PC-3 (cell line): Measurements from ENCODE around the gene NR1D2. TPM values are rescaled to one million over a fixed set of nuclear protein-coding genes. Genes with fewer than 3 reads are reported as not detected.

Experiments used
- ATAC-seq: fragments of 200-7000 bp; cut with Tn5 transposase; 2 replicates; pipeline ENCODE4 v1.9.1; 2020; ENCODE audit warnings: mild to moderate bottlenecking, moderate library complexity
- BruUV-seq: library from RNA; stranded (reverse); fragments of 400-500 nt; replicated peaks from 2 replicates; lab custom pipeline; 2021; lab: Mats Ljungman, UMichigan
- CTCF ChIA-PET: fragments of 300-600 bp; sonication (Branson Sonifier 250); formaldehyde crosslinking; loops from one replicate; lab custom pipeline; 2022; ENCODE audit warnings: antibody characterized with exemption; lab: Charles Lee
- POLR2A ChIA-PET: fragments of 300-600 bp; sonication (Branson Sonifier 250); formaldehyde crosslinking; loops from one replicate; lab custom pipeline; 2022; ENCODE audit warnings: antibody characterized with exemption; ENCODE audit not compliant: unreplicated experiment; lab: Charles Lee
- DNase-seq: peaks from one replicate; pipeline ENCODE4 v3.0.0-alpha.2; 2015
- H2AFZ ChIP-seq: fragments of 300-600 bp; sonication (generic); 2 replicates; pipeline ENCODE4 v1.6.0; 2016; ENCODE audit warnings: antibody characterized with exemption, low read length
- H3F3A ChIP-seq: fragments of 300-600 bp; sonication (generic); one replicate; pipeline ENCODE4 v1.6.0; 2017; ENCODE audit warnings: antibody characterized with exemption, low read length, control low read depth, mild to moderate bottlenecking; ENCODE audit not compliant: unreplicated experiment
- H3K27ac ChIP-seq: fragments of 300-600 bp; sonication (generic); 2 replicates; pipeline ENCODE4 v1.5.1; 2016; ENCODE audit warnings: mild to moderate bottlenecking, low read length
- H3K27me3 ChIP-seq: fragments of 300-600 bp; sonication (generic); 2 replicates; pipeline ENCODE4 v1.6.1; 2016; ENCODE audit warnings: low read length, mixed read lengths
- H3K36me3 ChIP-seq: fragments of 300-600 bp; sonication (generic); 2 replicates; pipeline ENCODE4 v1.6.1; 2016; ENCODE audit warnings: low read depth, mixed run types, low read length, mixed read lengths
- H3K4me1 ChIP-seq: fragments of 300-600 bp; sonication (generic); 2 replicates; pipeline ENCODE4 v1.5.1; 2016; ENCODE audit warnings: low read length; ENCODE audit not compliant: insufficient read depth
- H3K4me2 ChIP-seq: fragments of 300-600 bp; sonication (generic); 2 replicates; pipeline ENCODE4 v1.6.0; 2016; ENCODE audit warnings: low read length
- H3K4me3 ChIP-seq: fragments of 300-600 bp; sonication (generic); 2 replicates; pipeline ENCODE4 v1.5.1; 2016; ENCODE audit warnings: mild to moderate bottlenecking, low read length, mixed read lengths
- H3K79me2 ChIP-seq: fragments of 300-600 bp; sonication (generic); 2 replicates; pipeline ENCODE4 v1.6.1; 2017; ENCODE audit warnings: low read length, mixed read lengths
- H3K9ac ChIP-seq: fragments of 300-600 bp; sonication (generic); 2 replicates; pipeline ENCODE4 v1.6.0; 2016; ENCODE audit warnings: mild to moderate bottlenecking, low read length
- H3K9me2 ChIP-seq: fragments of 300-600 bp; sonication (generic); replicated peaks from 2 replicates; pipeline ENCODE4 v1.6.1; 2016; ENCODE audit warnings: mixed run types, low read length, mixed read lengths
- H3K9me3 ChIP-seq: fragments of 300-600 bp; sonication (generic); 2 replicates; pipeline ENCODE4 v1.6.1; 2016; ENCODE audit warnings: low read length, mixed read lengths
- H4K20me1 ChIP-seq: fragments of 300-600 bp; sonication (generic); 2 replicates; pipeline ENCODE4 v1.6.1; 2016; ENCODE audit warnings: low read length, mixed read lengths
- CTCF ChIP-seq: fragments of 300-600 bp; sonication (generic); conservative IDR thresholded peaks from 2 replicates; pipeline ENCODE4 v1.5.1; 2017; ENCODE audit warnings: antibody characterized with exemption, low read depth, mild to moderate bottlenecking, low read length
- EZH2 ChIP-seq: fragments of 300-600 bp; sonication (generic); IDR thresholded peaks from one replicate; pipeline ENCODE4 v1.6.1; 2017; ENCODE audit warnings: antibody characterized with exemption, mild to moderate bottlenecking, low read length; ENCODE audit not compliant: unreplicated experiment
- EZH2phosphoT487 ChIP-seq: fragments of 300-600 bp; sonication (generic); IDR thresholded peaks from 2 replicates; pipeline ENCODE4 v1.6.1; 2018; ENCODE audit warnings: mild to moderate bottlenecking, antibody characterized with exemption, low read length, borderline replicate concordance
- intact Hi-C: fragments of 100-400 bp; cut with micrococcal nuclease; formaldehyde crosslinking; loops from 2 replicates; pipeline ENCODE4 v1.9.0; 2023
- total RNA-seq: library from RNA; depleted of rRNA; stranded (reverse); fragments of >200 nt; gene quantifications from 2 replicates; pipeline ENCODE4 v1.2.3, GENCODE V29; 2014

The NR1D2 gene
- total RNA-seq, 1 experiment from 2014 or later = 24.7 TPM

GRCh38 chr3:23928524-23928923, 16.6 kb upstream of the NR1D2 start:
- CTCF ChIA-PET = interaction anchor here (0.6 kb wide), 1 partner anchor 64 kb away, joined by 3 read pairs; no protein-coding TSS in a partner anchor

GRCh38 chr3:23931597-23931996, 13.5 kb upstream of the NR1D2 start:
- ChIA-PET POLR2A (no interaction called here), CTCF (no interaction called here)
- intact Hi-C loops = no loop called here

More at GRCh38 chr3:23928524-23928923, 16.6 kb upstream of the NR1D2 start:
- DNase-seq (no peak), ATAC-seq (no peak)
- Histone ChIP-seq H3K9ac (no peak overlapping the region), H3K4me3 (no peak overlapping the region), H2AFZ (no peak overlapping the region), H3K4me1 (peaks cover 7% of the 10 kb centered on the region; the same call in 1 of the 2 replicates), H4K20me1 (no peaks in the 10 kb centered on the region), H3K9me2 (no peaks in the 10 kb centered on the region), H3K36me3 (no peaks in the 10 kb centered on the region), H3K27ac (no peak overlapping the region), H3K4me2 (no peak overlapping the region), H3K9me3 (no peaks in the 10 kb centered on the region), H3K79me2 (no peaks in the 10 kb centered on the region), H3F3A (no peaks in the 10 kb centered on the region), H3K27me3 (no peaks in the 10 kb centered on the region)
- intact Hi-C loops = no loop called here
- POLR2A ChIA-PET = no interaction called here
- TF ChIP-seq EZH2 = no peak
- no peak for TF ChIP-seq EZH2phosphoT487
- no peak for TF ChIP-seq CTCF
- no TSS peak for BruUV-seq

More at GRCh38 chr3:23931597-23931996, 13.5 kb upstream of the NR1D2 start:
- Histone ChIP-seq H3K36me3 (no peaks in the 10 kb centered on the region), H3K9ac (no peak overlapping the region), H3K4me3 (no peak overlapping the region), H3K9me2 (no peaks in the 10 kb centered on the region), H3K27me3 (no peaks in the 10 kb centered on the region), H3K27ac (no peak overlapping the region), H3K79me2 (no peaks in the 10 kb centered on the region), H4K20me1 (no peaks in the 10 kb centered on the region), H2AFZ (no peak overlapping the region), H3K4me2 (no peak overlapping the region), H3K9me3 (no peaks in the 10 kb centered on the region), H3K4me1 (peaks cover 7% of the 10 kb centered on the region; the same call in 1 of the 2 replicates), H3F3A (no peaks in the 10 kb centered on the region)
- ATAC-seq = no peak
- no peak for TF ChIP-seq EZH2
- TF ChIP-seq EZH2phosphoT487 = no peak
- no peak for TF ChIP-seq CTCF
- DNase-seq = no peak
- BruUV-seq = no TSS peak
